Breast epithelium (tissue), 3 donors: ENCODE results near the gene MBLAC1.

Experiments
- CTCF ChIP-seq, 3 donors: fragments of 450-650 bp; IDR thresholded peaks; one replicate each; pipeline ENCODE4 v1.5.1; 2016 to 2017; ENCODE audit warnings: antibody characterized with exemption in 3 of 3, mild to moderate bottlenecking in 3 of 3, moderate library complexity in 3 of 3
- POLR2AphosphoS5 ChIP-seq, 3 donors: sonication (generic); formaldehyde crosslinking; IDR thresholded peaks; one replicate each; pipeline ENCODE4 v1.6.1; 2017; ENCODE audit warnings: antibody characterized with exemption in 3 of 3

DNA sequence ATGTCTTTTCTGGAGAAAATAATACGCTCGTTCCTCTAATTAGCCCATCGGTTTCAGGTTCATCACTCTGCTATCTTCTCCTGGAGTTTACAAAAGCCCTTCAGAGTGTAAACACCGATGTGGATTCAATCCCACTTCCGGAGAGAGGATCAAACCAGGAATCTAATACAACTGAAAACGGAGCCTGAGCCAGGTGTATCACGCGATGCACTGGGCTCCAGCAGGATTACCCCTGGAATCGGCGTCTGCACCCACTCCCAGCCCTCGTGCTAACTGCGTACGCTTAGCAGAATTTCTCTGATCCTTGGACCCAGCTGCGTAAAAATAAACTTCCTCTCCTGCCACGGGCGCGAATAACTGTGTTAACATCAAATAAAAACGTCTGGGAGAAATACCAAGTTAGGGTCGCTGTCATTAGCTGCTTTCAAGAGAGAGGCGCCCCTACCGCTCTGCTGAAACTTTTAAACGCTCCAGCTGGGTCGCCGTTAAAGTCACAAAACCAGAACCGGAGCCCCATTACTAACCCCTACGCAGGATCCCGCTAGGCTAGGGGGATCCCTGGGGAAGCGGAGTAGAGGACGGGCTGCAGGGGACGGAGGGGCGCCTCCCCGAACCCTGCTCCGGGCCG lies 45.7 kb upstream of the MBLAC1 start:
- no peak for TF ChIP-seq CTCF (IDR thresholded peaks at IDR 0.05)
- no peak for TF ChIP-seq POLR2AphosphoS5 (IDR thresholded peaks at IDR 0.05)
